IMR-90 (cell line): ENCODE results near the gene NRP2. TPM values are rescaled to one million over a fixed set of nuclear protein-coding genes. Genes with fewer than 3 reads are reported as not detected.

Source experiments
- ATAC-seq: fragments of 200-7000 bp; cut with Tn5 transposase; 2 replicates; pipeline ENCODE4 v1.9.1; 2020; ENCODE audit warnings: low read depth, mild to moderate bottlenecking, moderate library complexity
- BruUV-seq: library from RNA; stranded (reverse); fragments of 400-500 nt; replicated peaks from 2 replicates; lab custom pipeline; 2021; lab: Mats Ljungman, UMichigan
- CTCF ChIA-PET: fragments of 300-600 bp; formaldehyde crosslinking; extraction: SDS; loops from one replicate; lab custom pipeline; 2021; ENCODE audit warnings: antibody characterized with exemption; lab: Yijun Ruan, JAX
- POLR2A ChIA-PET: fragments of 300-600 bp; sonication (Branson Sonifier 250); formaldehyde crosslinking; loops from one replicate; lab custom pipeline; 2022; ENCODE audit warnings: antibody characterized with exemption; ENCODE audit not compliant: unreplicated experiment; lab: Charles Lee
- DNase-seq: peaks from one replicate; pipeline ENCODE4 v3.0.0; 2013
- H2AFZ ChIP-seq: replicated peaks from 2 replicates; pipeline ENCODE3; 2013; ENCODE audit warnings: low read length, mild to moderate bottlenecking; ENCODE audit not compliant: poor library complexity
- H2AK5ac ChIP-seq: 2 replicates; pipeline ENCODE4 v1.6.1; 2013; ENCODE audit warnings: low read depth, low read length, inconsistent platforms
- H2AK9ac ChIP-seq: replicated peaks from 2 replicates; pipeline ENCODE3; 2013; ENCODE audit warnings: mild to moderate bottlenecking, low read depth, low read length, moderate library complexity; ENCODE audit not compliant: poor library complexity
- H2BK120ac ChIP-seq: 2 replicates; pipeline ENCODE4 v1.6.1; 2013; ENCODE audit warnings: low read depth, low read length, inconsistent platforms
- H2BK15ac ChIP-seq: 3 replicates; pipeline ENCODE4 v1.6.1; 2013; ENCODE audit warnings: low read depth, low read length, inconsistent platforms
- H2BK20ac ChIP-seq: 2 replicates; pipeline ENCODE4 v1.6.1; 2013; ENCODE audit warnings: low read depth, mild to moderate bottlenecking, inconsistent platforms, low read length, moderate library complexity
- H2BK5ac ChIP-seq: 2 replicates; pipeline ENCODE4 v1.6.1; 2013; ENCODE audit warnings: mild to moderate bottlenecking, low read depth, low read length, inconsistent platforms; ENCODE audit not compliant: poor library complexity, severe bottlenecking
- H3K14ac ChIP-seq: replicated peaks from 2 replicates; pipeline ENCODE4 v1.6.1; 2013; ENCODE audit warnings: low read depth, low read length, inconsistent platforms
- H3K18ac ChIP-seq: 2 replicates; pipeline ENCODE4 v1.6.1; 2013; ENCODE audit warnings: low read depth, low read length, control low read depth
- H3K23ac ChIP-seq: 2 replicates; pipeline ENCODE4 v1.6.1; 2013; ENCODE audit warnings: low read depth, low read length, inconsistent platforms
- H3K27ac ChIP-seq: 2 replicates; pipeline ENCODE4 v1.5.1; 2013; ENCODE audit warnings: mild to moderate bottlenecking, control low read depth, low read length; ENCODE audit not compliant: insufficient read depth
- H3K27me3 ChIP-seq: 2 replicates; pipeline ENCODE4 v1.6.1; 2013; ENCODE audit warnings: low read length; ENCODE audit not compliant: control insufficient read depth, insufficient read depth
- H3K36me3 ChIP-seq: 2 replicates; pipeline ENCODE4 v1.6.1; 2013; ENCODE audit warnings: low read length, mixed read lengths; ENCODE audit not compliant: control insufficient read depth, insufficient read depth
- H3K4ac ChIP-seq: 2 replicates; pipeline ENCODE4 v1.6.1; 2013; ENCODE audit warnings: low read depth, low read length, inconsistent platforms
- H3K4me1 ChIP-seq: 2 replicates; pipeline ENCODE4 v1.6.1; 2013; ENCODE audit warnings: low read length, mixed read lengths; ENCODE audit not compliant: control insufficient read depth, insufficient read depth
- H3K4me2 ChIP-seq: 2 replicates; pipeline ENCODE4 v1.6.1; 2013; ENCODE audit warnings: low read depth, mild to moderate bottlenecking, control low read depth, low read length, moderate library complexity
- H3K4me3 ChIP-seq: 2 replicates; pipeline ENCODE4 v1.5.1; 2013; ENCODE audit warnings: low read depth, mild to moderate bottlenecking, control low read depth, low read length, moderate library complexity; ENCODE audit not compliant: insufficient read depth
- H3K56ac ChIP-seq: 2 replicates; pipeline ENCODE4 v1.6.1; 2013; ENCODE audit warnings: low read length, inconsistent platforms; ENCODE audit not compliant: insufficient read depth; ENCODE audit errors: extremely low read depth
- H3K79me1 ChIP-seq, 2 experiments: 2 replicates each; pipeline ENCODE4 v1.6.1; 2013; ENCODE audit warnings: low read length in 2 of 2, inconsistent platforms in 1 of 2, low read depth in 1 of 2
- H3K9ac ChIP-seq: 2 replicates; pipeline ENCODE4 v1.6.1; 2013; ENCODE audit warnings: low read depth, low read length, control low read depth
- H3K9me1 ChIP-seq: 2 replicates; pipeline ENCODE4 v1.6.1; 2013; ENCODE audit warnings: low read length, inconsistent platforms; ENCODE audit not compliant: insufficient read depth
- H3K9me3 ChIP-seq: 2 replicates; pipeline ENCODE4 v1.6.1; 2013; ENCODE audit warnings: low read length; ENCODE audit not compliant: control insufficient read depth, insufficient read depth
- H4K20me1 ChIP-seq: 2 replicates; pipeline ENCODE4 v1.6.1; 2013; ENCODE audit warnings: low read length, inconsistent platforms; ENCODE audit not compliant: insufficient read depth
- H4K5ac ChIP-seq: 2 replicates; pipeline ENCODE4 v1.6.1; 2013; ENCODE audit warnings: mild to moderate bottlenecking, low read depth, low read length, control low read depth
- H4K8ac ChIP-seq, 2 experiments: 2 replicates each; pipeline ENCODE4 v1.6.1; 2013; ENCODE audit warnings: low read depth in 2 of 2, low read length in 2 of 2, control low read depth in 1 of 2, inconsistent platforms in 1 of 2
- H4K91ac ChIP-seq: 2 replicates; pipeline ENCODE4 v1.6.1; 2013; ENCODE audit warnings: low read depth, low read length, inconsistent platforms; ENCODE audit not compliant: insufficient read depth
- BHLHE40 ChIP-seq: fragments of 150-350 bp; IDR thresholded peaks from 2 replicates; pipeline ENCODE4 v1.6.1; 2016; ENCODE audit warnings: mild to moderate bottlenecking, low read depth, low read length
- CEBPB ChIP-seq: IDR thresholded peaks from 2 replicates; pipeline ENCODE4 v1.6.1; 2012; ENCODE audit warnings: low read depth, low read length, improper control_type of control experiment
- MAZ ChIP-seq: IDR thresholded peaks from 2 replicates; pipeline ENCODE4 v1.6.1; 2012; ENCODE audit warnings: low read depth, mild to moderate bottlenecking, low read length, improper control_type of control experiment, moderate library complexity, borderline replicate concordance
- WGBS, 2 experiments: methylation state at CpG; one replicate each; pipeline versions ENCODE4 v1.1.5 to v1.1.7; 2013; ENCODE audit warnings: missing lambda C conversion rate in 2 of 2; ENCODE audit not compliant: insufficient read length in 1 of 2; ENCODE audit errors: extremely low coverage in 2 of 2; 5-methylcytosine and 5-hydroxymethylcytosine counted together
- dilution Hi-C: fragments of 300-500 bp; cut with HindIII; formaldehyde crosslinking; loops from one replicate; pipeline ENCODE4 v1.14.3; 2018; ENCODE audit warnings: low sequenced_read_pairs; ENCODE audit not compliant: unreplicated experiment
- in situ Hi-C: fragments of 300-500 bp; cut with MboI; formaldehyde crosslinking; loops from 3 replicates; pipeline ENCODE4 v1.14.3; 2019; ENCODE audit warnings: low sequenced_read_pairs, inconsistent platforms, mixed read lengths
- intact Hi-C: fragments of 100-400 bp; cut with micrococcal nuclease; formaldehyde crosslinking; loops from 2 replicates; pipeline ENCODE4 v1.10.0; 2022
- polyA plus RNA-seq, 3 experiments: library from polyadenylated mRNA; depleted of rRNA; stranded (reverse); fragments of >200 nt; gene quantifications; 2 replicates each; pipeline ENCODE4 v1.2.3, GENCODE V29; 2012; ENCODE audit warnings: low replicate concordance in 1 of 3
- total RNA-seq: library from RNA; depleted of rRNA; stranded (reverse); fragments of >200 nt; gene quantifications from 2 replicates; pipeline ENCODE4 v1.2.3, GENCODE V29; 2012
- TF ChIP-seq, protein P1 (sequence below): conservative IDR thresholded peaks from 2 replicates; pipeline ENCODE4 v1.5.1; 2012; ENCODE audit warnings: mild to moderate bottlenecking, low read depth, low read length, improper control_type of control experiment

Gene NRP2
- total and polyA plus RNA-seq, 2 of the 4 experiments (the other 2 are of a cell fraction) = 46.4 to 51.3 TPM

DNA sequence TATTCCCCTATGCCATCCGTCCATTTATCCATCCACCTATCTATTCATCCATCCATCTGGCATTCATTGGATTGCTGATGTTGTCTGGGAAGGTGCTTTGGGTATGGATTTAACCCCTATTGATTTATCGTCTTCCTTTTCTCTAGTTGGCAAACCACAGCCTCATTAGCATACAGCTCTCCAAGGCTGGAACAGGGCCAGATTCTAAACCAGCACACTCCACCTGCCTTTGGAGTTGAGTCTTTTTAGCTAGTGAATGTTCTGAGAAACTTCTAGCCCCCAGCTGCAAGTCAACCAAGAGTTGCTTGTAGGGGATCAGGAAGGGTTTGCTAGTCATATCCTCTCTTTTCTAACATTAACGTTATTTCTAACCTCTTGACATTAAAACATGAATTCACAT, 90.7 kb downstream of the NRP2 start:
- Histone ChIP-seq H2BK20ac (no peak overlapping the region), H4K91ac (no peak overlapping the region), H3K56ac (no peak overlapping the region), H2BK5ac (no peak overlapping the region), H3K14ac (no peak overlapping the region), H3K4ac (no peak overlapping the region), H2BK15ac (no peak overlapping the region), H2AK9ac (no peak overlapping the region), H3K36me3 (peaks cover 18% of the 10 kb centered on the region), H3K79me1 (no peaks in the 10 kb centered on the region), H2AK5ac (no peak overlapping the region), H3K9me3 (no peaks in the 10 kb centered on the region), H3K18ac (no peak overlapping the region; the same call in 1 of the 2 replicates), H3K9ac (no peak overlapping the region), H4K8ac (no peak overlapping the region), H3K4me3 (no peak overlapping the region), H3K27me3 (peaks cover 8% of the 10 kb centered on the region), H3K4me2 (no peak overlapping the region), H2AFZ (no peak overlapping the region), H3K9me1 (peaks cover 21% of the 10 kb centered on the region), H4K5ac (no peak overlapping the region), H4K20me1 (0 out of 2 replicates have a peak, but pooled peaks cover 5% of the 10 kb centered on the region), H3K4me1 (peaks cover 34% of the 10 kb centered on the region), H3K23ac (no peak overlapping the region), H3K27ac (no peak overlapping the region), H2BK120ac (no peak overlapping the region)
- no TSS peak for BruUV-seq
- ATAC-seq (no peak), DNase-seq (no peak)
- intact Hi-C loops (no loop called here), dilution Hi-C loops (no loop called here), in situ Hi-C loops (loop anchor here (10.0 kb wide), 1 partner anchor 112 kb away; no protein-coding TSS in a partner anchor)
- no CpG with 5 or more reads among the region's 3 CpGs for WGBS, 2 experiments
- ChIA-PET POLR2A (no interaction called here), CTCF (no interaction called here)
- TF ChIP-seq MAZ (no peak), BHLHE40 (no peak), CEBPB (no peak)
- TF ChIP-seq, protein P1, sequence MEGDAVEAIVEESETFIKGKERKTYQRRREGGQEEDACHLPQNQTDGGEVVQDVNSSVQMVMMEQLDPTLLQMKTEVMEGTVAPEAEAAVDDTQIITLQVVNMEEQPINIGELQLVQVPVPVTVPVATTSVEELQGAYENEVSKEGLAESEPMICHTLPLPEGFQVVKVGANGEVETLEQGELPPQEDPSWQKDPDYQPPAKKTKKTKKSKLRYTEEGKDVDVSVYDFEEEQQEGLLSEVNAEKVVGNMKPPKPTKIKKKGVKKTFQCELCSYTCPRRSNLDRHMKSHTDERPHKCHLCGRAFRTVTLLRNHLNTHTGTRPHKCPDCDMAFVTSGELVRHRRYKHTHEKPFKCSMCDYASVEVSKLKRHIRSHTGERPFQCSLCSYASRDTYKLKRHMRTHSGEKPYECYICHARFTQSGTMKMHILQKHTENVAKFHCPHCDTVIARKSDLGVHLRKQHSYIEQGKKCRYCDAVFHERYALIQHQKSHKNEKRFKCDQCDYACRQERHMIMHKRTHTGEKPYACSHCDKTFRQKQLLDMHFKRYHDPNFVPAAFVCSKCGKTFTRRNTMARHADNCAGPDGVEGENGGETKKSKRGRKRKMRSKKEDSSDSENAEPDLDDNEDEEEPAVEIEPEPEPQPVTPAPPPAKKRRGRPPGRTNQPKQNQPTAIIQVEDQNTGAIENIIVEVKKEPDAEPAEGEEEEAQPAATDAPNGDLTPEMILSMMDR = no peak
